ENCODE data around the gene HAND1. TPM values are rescaled to one million over a fixed set of nuclear protein-coding genes. Genes with fewer than 3 reads are reported as not detected.

HAND1 gene
- polyA plus RNA-seq, 12 donors, result 0.09 TPM; not detected in 11

DNA sequence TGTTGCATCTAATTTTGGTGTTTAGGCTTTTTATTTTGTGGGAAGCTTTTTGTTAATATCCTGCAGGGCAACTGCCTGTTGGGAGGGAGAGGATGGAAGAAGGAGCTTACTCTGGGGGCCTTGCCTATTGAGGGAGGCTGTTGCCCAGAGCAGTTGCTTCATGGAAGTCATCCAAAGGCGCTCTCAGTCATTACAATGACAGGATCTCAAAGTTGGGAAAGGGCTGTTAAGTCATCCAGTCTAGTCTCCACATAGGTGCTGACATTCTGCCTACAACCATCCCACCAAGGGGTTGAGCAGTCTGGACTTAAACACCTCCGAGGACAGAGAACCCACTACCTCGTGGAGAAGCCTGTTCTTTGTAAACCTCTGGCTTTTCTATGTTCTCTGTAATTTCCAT is 19.0 kb downstream of the HAND1 start:
- no peak for DNase-seq

DNA sequence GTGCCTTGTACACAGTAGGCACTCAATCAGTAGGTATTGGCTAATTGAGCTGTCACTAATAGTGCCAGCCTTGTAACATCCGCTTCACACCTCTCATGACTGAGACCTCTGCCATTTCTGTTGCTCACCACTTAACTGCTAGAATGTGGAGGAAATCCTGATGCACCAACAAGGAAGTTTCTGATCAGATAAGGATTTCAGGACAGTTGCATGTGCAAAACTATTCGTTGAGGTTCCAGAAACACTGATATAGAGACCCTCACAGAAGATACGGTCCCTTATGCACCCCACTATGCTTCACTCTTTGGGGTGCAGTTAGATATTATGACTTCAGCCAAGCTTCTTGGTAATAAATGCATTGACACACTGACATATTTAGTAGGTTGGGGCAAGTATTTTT is 21.5 kb downstream of the HAND1 start:
- DNase-seq, result no peak

DNA sequence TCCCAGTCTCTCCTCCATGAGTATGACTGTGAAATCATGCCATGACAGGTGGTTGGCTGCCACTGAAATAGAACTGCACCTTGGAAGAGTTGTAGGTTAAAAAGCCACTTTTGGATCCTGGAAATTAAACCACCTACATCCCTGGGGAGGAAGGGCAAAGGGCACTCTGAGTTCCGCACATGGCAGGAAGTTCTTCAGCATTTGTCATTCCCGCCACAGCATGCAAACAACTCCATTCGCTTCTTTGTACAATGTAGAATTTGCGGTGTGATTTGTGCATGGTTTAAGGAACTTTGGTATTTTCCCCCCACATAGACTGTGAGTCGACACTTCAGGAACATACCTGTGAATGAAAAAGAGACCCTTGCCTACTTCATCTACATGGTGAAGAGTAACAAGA is 22.4 kb downstream of the HAND1 start:
- DNase-seq, result no peak

DNA sequence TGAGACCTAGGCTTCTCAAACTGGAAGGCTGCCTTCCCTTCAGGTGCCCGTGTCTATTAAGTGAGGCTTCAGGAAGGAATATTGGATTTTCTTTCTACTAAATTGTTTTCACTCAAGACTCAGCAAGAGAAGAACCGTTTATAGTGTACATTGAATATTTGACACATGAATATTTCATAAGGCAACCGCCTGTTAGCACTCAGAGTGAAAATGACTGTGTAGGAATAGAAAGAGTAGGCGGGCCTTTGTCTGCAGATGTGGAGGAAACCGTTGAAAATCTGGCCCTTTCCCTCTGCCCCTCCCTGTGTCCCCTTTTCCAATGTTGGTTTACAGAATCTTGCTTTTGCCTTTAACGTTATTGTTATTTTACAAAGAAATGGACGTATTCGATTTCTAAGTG is 26.1 kb downstream of the HAND1 start:
- DNase-seq, result no peak

DNA sequence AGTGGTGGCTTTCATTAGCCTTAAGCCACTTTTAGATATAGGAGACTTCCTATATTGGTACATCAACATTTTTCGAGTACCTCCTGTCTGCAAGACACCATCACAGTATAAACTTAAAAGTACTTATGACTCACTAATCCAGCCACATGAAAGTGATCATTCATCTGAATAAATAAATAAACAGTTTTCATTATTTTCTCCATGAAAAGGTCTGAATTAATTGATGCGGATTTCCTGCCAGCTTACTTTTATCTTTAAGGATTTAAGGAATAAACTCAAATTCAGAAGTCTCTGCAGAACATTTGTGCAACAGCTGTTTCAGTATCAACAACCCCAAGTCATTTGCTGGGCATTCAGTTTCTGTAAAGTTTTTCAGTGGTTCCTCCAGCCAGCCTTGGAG is 28.2 kb downstream of the HAND1 start:
- no peak for DNase-seq

DNA sequence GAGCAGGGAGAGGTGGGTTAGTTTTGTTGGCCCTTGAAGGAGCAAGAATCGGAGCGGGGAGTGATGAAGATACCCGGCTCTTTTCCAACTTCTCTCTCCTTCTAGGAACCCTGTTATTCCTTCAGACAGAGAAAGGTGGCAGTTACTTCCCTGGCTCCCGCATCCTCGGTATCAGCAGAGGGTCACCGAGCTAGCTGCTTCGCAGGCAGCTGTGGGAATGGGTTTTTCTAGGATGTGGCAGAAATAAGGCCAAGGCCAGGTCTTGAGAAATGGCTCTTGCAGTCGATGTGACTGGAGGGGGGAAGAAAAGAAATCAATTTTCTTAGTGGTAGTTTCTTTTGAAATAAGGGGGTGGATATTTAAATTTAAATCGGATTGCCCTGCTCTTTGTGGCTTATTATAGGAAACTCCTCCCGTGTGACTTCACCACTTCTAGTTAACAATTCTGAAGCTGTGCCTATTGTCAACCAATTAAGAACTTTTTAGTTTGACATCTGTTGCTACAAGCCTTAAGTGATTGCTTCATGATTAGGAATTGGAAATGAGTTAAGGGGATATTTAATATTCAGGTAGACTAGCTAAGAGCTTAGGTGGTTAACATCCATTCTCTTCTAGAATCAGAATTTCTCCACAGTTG is 30.8 kb downstream of the HAND1 start:
- no peak for DNase-seq

DNA sequence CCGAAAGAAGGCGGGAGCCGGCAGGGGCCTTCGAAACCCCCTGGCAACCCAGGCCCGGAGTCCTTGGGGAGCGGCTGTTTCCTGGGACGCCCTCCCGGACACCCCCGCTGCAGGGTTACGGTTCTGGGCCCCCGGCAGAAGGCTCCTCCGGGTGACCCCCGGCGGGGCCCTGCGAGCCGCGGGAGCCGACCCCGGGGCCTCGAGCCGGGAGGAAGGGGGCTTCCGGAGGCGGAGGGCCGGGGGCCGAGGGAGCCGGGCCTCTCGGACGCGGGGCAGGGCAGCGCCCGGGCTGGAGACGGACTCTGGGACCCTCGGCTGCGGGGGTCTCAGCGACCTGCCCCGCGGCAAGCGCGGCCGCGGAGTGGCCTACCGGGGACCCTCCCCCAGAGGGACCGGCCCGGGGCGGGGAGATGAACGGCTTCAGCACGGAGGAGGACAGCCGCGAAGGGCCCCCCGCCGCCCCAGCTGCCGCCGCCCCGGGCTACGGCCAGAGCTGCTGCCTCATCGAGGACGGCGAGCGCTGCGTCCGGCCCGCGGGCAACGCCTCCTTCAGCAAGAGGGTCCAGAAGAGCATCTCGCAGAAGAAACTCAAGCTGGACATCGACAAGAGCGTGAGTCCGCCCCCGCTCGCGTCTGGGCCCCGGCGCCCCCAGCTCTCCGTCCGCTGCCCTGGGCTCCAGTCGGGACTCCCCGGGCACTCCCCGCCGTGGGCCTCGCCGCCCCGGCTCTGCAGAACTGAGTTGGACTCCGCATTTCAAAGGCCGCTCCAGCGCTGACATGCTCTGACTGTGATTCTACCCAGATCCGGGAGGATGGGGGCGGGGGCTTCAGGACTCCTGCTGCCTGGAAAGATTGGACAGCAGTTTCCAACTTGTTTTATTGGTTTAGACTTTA is 31.6 kb downstream of the HAND1 start:
- DNase-seq, result peak; percentile 69

DNA sequence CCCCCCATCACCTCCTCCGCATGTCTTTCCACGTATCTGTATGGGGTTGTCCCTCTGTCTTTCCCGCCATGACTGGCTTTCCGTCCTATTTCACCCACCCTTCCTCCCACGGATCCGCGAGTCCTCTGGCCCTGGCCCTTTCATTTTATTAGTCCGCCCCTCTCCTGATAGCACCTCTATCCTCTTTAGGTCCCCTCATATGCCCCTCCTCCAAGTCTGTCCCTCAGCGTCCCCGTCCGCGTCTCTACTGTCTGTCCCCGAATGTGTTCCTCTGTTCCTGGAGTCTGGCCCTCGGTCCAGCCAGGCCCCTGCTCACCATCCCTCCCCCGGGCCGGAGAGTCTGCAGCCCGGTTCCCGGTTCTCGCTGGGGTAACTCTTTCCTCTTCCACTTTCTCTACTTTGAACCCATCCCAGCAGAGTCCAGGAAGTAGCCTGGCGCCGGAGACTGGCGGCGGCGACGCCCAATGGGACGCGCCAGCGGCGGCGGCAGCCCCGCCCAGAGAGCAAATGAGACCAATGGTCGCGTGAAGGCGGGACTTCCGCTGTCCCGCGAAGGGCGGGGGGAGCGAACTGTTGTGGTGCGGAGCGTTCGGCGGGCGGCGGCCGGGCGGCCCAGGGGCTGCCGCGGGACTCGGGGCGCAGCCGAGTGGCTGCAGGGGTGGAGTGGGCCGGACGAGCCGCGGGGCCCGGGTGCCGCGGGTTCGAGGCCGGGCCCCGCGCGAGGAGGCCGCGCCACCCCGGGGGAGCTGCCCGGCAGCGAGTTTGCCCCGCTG is 32.4 kb downstream of the HAND1 start, which contains the start of gene SAP30L:
Gene SAP30L (plus strand): TSS at position 576 of the 773 bp plus-strand sequence. CDS start 608 bp downstream, outside the sequence.
- peak; percentile 95 for DNase-seq

DNA sequence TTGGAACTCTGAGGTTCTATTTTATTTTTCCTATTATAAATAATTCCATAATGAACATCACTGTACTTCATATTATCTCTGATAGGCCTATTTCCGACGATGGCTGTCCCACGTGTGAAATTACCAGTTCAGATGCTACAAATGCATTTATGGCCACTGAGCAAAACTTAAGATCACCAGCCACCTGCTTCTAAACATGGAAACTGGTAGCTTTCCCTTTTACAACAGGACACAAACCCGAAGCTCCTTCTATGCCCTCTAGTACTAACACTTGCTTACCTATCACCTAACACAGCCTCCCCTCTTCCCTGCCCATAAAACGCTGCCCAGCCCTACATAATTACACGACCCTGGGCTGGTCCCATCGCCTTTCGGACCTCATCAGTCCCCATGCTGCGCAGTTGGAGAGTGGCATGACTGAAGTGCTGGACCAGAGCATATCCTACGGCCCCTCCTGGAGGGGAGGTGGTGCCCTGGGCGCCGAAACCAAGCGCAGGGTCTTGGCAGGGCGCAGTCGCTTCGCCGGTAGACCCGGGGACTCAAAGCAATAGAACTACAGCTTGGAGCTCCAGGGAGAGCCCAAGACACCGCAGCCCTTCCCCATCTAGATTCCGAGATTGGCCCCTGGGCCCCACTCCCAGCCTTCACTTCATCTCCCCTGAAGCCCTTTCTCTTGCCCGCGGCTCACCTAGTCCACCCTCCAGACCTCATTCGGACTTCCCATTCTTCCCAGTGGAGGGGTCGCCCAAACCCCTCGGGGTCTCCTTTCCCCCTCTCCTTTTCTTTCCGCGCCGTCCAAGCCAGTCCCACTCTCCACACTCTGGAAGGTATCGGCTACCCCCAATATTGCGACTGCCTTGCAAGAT is 33.2 kb downstream of the HAND1 start:
- DNase-seq, result no peak

DNA sequence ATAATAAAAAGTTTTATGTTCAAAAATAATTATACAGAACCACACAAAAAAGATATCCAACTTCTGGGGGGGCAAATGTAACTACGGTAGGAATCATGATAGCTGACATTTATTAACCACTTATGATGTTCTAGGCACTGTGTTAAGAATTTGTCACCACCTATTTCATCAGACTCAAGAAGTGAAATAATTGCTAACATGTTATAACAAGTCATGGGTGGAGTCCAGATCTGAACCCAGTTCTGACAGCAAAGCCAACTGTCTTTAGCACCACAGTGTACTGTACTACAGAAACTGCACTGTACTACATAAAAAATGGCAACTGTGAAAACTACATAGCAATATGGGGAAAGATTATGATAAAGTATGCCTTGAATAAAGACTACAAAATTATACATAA is 35.2 kb downstream of the HAND1 start:
- no peak for DNase-seq

DNA sequence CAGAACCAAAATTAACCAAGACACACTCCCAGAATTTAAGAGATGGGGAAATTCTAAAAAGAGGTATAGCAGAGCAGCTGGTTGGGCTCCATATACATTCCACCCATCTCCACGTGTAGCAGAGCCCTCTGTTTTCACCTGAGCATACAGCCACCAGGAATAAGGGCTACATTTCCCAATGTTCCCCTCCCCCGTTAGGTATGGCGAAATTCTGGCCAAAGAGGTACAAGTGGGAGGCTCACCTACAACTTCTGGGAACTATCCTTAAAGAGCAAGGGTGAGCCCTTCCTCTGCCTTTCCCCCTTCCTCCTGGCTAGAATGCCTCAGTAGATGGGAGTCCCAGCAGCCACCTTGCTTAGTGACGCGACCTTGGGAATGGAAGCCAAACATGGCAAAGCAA is 37.5 kb downstream of the HAND1 start:
- no peak for DNase-seq

DNA sequence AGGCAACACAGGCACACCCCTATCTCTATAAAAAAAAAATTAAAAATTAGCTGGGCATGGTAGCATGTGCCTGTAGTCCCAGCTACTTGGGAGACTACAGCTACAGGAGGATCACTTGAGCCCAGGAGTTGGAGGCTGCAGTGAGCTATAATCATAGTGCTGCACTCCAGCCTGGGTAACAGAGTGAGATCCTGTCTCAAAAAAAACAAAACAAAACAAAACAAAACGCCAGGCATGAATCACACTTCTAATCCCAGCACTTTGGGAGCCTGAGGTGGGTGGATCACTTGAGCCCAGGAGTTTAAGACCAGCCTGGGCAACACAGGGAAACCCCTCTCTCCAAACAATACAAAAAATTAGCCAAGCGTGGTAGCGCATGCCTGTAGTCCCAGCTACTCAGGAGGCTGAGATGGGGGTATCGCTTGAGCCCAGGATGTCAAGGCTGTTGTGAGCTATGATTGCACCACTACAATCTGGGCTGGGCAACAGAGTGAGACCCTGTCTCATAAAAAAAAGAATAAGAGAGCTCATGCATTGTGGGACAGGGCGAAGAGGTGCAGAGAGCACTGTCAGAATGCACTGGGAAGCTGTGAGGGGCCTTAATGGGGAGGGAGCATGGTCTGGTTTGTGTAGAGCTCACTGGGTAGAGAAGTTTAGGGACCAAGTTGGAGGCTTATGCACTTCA is 40.6 kb downstream of the HAND1 start:
- DNase-seq, result no peak

DNA sequence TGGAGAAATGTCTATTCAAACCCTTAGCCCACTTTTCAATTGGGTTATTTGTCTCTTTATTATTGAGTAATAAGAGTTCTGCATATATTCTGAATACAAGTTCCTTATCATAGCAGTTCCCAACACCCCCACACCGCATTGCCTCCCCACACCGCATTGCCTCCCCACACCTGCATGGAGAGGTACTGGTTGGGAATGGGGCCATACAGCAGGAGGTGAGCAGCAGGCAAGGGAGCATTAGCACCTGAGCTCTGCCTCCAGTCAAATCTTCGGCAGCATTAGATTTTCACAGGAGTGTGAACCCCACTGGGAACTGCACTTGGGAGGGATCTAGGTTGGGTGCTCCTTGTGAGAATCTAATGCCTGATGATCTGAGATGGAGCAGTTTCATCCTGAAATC is 42.8 kb downstream of the HAND1 start:
- DNase-seq, result no peak

DNA sequence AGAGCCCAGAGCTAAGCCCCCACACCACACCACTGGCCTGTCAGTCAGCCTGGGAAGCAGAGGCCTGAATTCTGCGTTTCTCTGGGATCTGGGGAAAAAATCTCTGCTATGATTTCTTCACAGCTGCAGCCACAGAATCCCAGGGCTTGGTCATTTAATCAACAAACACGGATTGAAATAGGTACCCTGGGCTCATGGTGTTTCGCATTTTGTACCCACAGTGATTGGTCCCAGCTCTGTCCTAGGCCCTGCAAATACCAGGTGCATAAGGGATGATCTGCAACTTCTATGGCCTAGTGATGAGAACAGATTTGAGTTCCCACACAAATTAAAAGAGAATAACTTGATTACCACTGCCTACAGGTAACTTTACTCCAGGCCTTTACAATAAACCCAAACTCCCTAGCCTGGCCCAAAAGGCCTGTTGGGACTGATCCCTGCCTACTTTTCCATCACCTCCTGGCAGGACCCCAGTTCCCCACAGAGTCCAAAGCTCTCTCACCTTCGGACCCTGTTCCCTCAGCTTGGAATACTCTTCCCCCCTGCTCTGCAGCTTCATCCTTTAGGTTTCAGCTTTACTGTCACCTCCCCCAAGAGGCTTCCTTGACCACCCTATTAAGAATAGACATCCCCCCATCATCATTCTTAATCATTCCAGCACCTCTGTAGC is 46.9 kb downstream of the HAND1 start:
- no peak for DNase-seq

DNA sequence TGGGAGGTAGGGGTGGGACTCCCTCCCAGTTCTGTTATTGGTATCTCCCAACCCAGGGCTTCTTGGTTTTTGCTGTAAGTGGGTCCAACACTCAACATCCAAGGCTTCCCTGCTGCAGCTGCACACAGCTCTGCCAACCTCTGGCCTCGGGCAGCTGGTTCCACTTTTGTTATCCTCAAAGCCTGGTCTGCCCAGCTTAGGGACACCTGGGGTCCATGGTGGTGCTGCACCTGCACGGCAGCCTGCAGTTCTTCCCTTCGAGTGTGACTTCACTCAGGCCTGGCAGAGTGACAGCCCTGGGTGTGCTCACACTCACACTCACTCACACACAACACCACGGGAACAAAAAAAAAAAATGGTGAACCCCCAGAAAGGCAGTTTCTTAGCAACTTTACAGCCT is 47.6 kb downstream of the HAND1 start:
- DNase-seq, result no peak

DNA sequence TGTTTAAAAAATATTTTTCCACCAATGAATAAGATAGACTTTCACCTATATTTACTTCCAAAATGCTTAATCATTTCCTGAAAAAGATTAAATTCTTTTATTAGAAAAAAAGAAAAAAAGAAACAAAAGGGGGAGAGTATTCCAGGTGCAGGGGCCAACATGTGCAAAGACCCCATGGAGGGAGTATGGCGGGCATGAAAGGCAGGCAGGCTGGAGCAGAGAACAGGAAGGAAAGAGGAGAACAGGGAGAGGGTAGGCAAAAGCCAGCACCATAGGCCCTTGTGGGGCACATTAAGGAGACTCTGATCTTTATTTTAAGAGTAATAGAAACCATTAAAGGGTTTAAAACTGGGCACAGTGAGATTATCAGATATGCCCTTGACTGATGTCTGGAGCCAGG is 48.7 kb downstream of the HAND1 start:
- DNase-seq, result no peak

DNA sequence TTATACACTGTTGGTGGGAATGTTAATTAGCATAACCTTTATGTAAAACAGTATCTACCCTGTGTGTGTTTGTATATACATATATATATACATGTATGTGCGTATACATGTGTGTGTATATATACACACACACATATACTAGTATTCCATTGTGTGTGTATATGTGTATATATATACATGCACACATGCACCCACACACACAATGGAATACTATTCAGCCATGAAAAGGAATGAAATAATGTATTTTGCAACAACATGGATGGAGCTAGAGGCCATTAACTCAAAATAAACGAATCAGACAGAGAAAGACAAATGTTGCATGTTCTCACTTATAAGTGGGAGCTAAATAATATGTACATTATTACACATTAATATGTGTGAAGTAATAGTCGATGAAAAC is 49.8 kb downstream of the HAND1 start:
- DNase-seq, result no peak

All from muscle of arm (tissue), 12 donors.